Right lobe of liver (tissue), 4 donors: ENCODE measurements around the gene GPR25.

ENCODE experiments used
- POLR2A ChIP-seq: fragments of 450-650 bp; IDR thresholded peaks from one replicate; pipeline ENCODE4 v1.6.1; 2017; ENCODE audit warnings: antibody characterized with exemption, mild to moderate bottlenecking
- TF ChIP-seq, protein P1 (sequence below), 4 donors: fragments of 200-600 bp in 3 of 4; fragments of 450-650 bp in 1 of 4; IDR thresholded peaks; one replicate each; pipeline versions ENCODE4 v1.5.1 to v1.8.0; 2016 to 2022; ENCODE audit warnings: antibody characterized with exemption in 4 of 4, mild to moderate bottlenecking in 2 of 4
- donor health status: DM: no; HTN: no; CAD: no.
- donor health status: DM: no; HTN: no; CAD: no.
- donor health status: DM: no; HTN: yes; CAD: no.

GRCh38 chr1:200874694-200875093 is 1.9 kb downstream of the GPR25 start:
- TF ChIP-seq, protein P1, sequence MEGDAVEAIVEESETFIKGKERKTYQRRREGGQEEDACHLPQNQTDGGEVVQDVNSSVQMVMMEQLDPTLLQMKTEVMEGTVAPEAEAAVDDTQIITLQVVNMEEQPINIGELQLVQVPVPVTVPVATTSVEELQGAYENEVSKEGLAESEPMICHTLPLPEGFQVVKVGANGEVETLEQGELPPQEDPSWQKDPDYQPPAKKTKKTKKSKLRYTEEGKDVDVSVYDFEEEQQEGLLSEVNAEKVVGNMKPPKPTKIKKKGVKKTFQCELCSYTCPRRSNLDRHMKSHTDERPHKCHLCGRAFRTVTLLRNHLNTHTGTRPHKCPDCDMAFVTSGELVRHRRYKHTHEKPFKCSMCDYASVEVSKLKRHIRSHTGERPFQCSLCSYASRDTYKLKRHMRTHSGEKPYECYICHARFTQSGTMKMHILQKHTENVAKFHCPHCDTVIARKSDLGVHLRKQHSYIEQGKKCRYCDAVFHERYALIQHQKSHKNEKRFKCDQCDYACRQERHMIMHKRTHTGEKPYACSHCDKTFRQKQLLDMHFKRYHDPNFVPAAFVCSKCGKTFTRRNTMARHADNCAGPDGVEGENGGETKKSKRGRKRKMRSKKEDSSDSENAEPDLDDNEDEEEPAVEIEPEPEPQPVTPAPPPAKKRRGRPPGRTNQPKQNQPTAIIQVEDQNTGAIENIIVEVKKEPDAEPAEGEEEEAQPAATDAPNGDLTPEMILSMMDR (IDR thresholded peaks at IDR 0.05): no peak
- TF ChIP-seq POLR2A: no peak
